Measurements from ENCODE around the gene DOCK8. TPM values are rescaled to one million over a fixed set of nuclear protein-coding genes. Genes with fewer than 3 reads are reported as not detected.

Gene DOCK8
- total and polyA plus RNA-seq, 2 of the 13 experiments (the other 11 are each of a cell fraction or from before 2014, with no cell fraction given) = 0.28 to 0.38 TPM

DNA sequence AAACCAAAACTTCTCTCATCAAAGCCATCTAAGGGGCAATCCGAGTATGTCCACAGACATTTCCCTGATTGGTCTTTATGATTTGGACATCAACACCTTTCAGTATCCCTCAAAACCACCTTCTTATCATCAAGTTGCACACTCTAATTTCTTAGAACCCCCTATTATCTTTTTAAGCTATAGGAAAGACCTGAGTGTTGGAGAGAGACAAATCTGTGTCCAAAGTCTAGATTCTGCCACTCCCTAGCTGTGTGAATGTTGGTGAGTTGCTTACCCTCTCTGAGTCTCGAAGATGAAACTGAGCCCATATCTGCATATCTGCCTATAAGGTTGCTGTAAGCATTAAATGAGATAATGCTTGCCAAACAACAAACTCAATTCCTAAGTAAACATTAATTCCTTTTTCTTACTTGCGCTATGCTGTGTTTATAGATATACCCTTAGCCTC is 159.1 kb downstream of the DOCK8 start (continued):
- TF ChIP-seq, protein P1, sequence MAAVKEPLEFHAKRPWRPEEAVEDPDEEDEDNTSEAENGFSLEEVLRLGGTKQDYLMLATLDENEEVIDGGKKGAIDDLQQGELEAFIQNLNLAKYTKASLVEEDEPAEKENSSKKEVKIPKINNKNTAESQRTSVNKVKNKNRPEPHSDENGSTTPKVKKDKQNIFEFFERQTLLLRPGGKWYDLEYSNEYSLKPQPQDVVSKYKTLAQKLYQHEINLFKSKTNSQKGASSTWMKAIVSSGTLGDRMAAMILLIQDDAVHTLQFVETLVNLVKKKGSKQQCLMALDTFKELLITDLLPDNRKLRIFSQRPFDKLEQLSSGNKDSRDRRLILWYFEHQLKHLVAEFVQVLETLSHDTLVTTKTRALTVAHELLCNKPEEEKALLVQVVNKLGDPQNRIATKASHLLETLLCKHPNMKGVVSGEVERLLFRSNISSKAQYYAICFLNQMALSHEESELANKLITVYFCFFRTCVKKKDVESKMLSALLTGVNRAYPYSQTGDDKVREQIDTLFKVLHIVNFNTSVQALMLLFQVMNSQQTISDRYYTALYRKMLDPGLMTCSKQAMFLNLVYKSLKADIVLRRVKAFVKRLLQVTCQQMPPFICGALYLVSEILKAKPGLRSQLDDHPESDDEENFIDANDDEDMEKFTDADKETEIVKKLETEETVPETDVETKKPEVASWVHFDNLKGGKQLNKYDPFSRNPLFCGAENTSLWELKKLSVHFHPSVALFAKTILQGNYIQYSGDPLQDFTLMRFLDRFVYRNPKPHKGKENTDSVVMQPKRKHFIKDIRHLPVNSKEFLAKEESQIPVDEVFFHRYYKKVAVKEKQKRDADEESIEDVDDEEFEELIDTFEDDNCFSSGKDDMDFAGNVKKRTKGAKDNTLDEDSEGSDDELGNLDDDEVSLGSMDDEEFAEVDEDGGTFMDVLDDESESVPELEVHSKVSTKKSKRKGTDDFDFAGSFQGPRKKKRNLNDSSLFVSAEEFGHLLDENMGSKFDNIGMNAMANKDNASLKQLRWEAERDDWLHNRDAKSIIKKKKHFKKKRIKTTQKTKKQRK (IDR thresholded peaks at IDR 0.05; ENCODE audit: low read length) = no peak
- TF ChIP-seq ATF7 (IDR thresholded peaks at IDR 0.05) (no peak), ATF7 (CRISPR knock-in tag; IDR thresholded peaks at IDR 0.05) (no peak)

DNA sequence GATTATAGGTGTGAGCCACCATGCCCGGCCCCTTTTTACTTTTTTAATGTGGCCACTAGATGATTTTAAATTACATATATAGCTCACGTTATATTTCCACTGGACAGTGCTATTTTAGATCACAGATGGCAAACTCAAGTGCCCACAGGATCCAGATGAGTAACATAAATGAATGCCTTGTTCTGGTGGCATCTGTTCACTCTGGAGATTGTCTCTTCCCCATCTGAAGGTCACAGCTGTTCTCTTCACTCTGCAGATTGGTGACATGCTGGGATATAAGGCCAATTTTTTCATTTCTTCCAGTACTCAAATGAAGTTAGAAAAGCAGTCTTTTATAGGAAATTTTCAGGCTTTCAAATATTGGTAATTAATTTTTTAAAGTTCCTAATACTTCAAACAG is 160.1 kb downstream of the DOCK8 start:
- Histone ChIP-seq H3K4me3 (replicated peaks in 1 of 3; ENCODE audit: insufficient read depth in 1 of 3, low read depth in 2 of 3, low read length in 3 of 3) (no peak overlapping the region), H4K20me1 (ENCODE audit: insufficient read depth, low read length) (no peaks in the 10 kb centered on the region), H3K4me1 (ENCODE audit: insufficient read depth, low read length) (no peaks in the 10 kb centered on the region), H3K27ac (ENCODE audit: extremely low read length, insufficient read depth, low read length) (no peak overlapping the region), H2AFZ (ENCODE audit: low read length) (no peak overlapping the region), H3K36me3 (replicated peaks in 1 of 2; ENCODE audit: control insufficient read depth in 1 of 2, insufficient read depth in 2 of 2, low read length in 2 of 2) (no peaks in the 10 kb centered on the region), H3K9ac (ENCODE audit: insufficient read depth, low read depth, low read length) (no peak overlapping the region), H3K9me3 (ENCODE audit: low read length) (no peaks in the 10 kb centered on the region), H3K79me2 (ENCODE audit: insufficient read depth, low read length) (no peaks in the 10 kb centered on the region), H3K4me2 (ENCODE audit: low read depth, low read length) (no peak overlapping the region), H3K27me3 (ENCODE audit: control insufficient read depth in 1 of 2, insufficient read depth in 2 of 2, low read length in 2 of 2) (no peaks in the 10 kb centered on the region)
- TF ChIP-seq KAT2B (IDR thresholded peaks at IDR 0.05; ENCODE audit: borderline replicate concordance, low read depth, low read length) = no peak
- TF ChIP-seq NONO (IDR thresholded peaks at IDR 0.05) = no peak
- no peak for TF ChIP-seq NONO (CRISPR knock-in tag; conservative IDR thresholded peaks at IDR 0.05)
- BruUV-seq (replicated peaks) = no TSS peak
- ATAC-seq (no peak), FAIRE-seq (no peak), DNase-seq (ENCODE audit: low spot score) (no peak)
- ChIA-PET CTCF (ENCODE audit: low intra/inter-chr PET ratio, low total read pairs) (no interaction called here), POLR2A (no interaction called here)
- in situ Hi-C loops (cut with HindIII; ENCODE audit: extremely low pct_ligation_motif_present, low pct_unique_long_range_greater_than_20kb) = no loop called here
- intact Hi-C loops (cut with micrococcal nuclease; ENCODE audit: unreplicated experiment) = no loop called here
- 52% methylated on average over 2 of the region's 2 CpGs for WGBS (ENCODE audit: low lambda C conversion rate)
